Neuronal stem cell (in vitro differentiated cells): Measurements from ENCODE around the gene ZNF439.
"Not testable (repeated sequence)": the region's sequence is repeated elsewhere in the genome, so short reads cannot be mapped to it uniquely, and the experiment has no call there.

Experiments used
- DNase-seq: peaks from one replicate; pipeline ENCODE4 v3.0.0-alpha.2; 2013; ENCODE audit warnings: low spot score
- H2AFZ ChIP-seq: one replicate; pipeline ENCODE4 v1.6.1; 2013; ENCODE audit warnings: mild to moderate bottlenecking, low read length, inconsistent platforms
- H2AK5ac ChIP-seq: 2 replicates; pipeline ENCODE4 v1.6.1; 2013; ENCODE audit warnings: low read depth, mild to moderate bottlenecking, inconsistent platforms, low read length, moderate library complexity, mixed read lengths
- H2BK120ac ChIP-seq: 2 replicates; pipeline ENCODE4 v1.6.1; 2013; ENCODE audit warnings: low read depth, mild to moderate bottlenecking, inconsistent platforms, low read length, moderate library complexity, mixed read lengths
- H2BK12ac ChIP-seq: one replicate; pipeline ENCODE4 v1.6.1; 2013; ENCODE audit warnings: low read length, inconsistent platforms
- H2BK15ac ChIP-seq: 2 replicates; pipeline ENCODE4 v1.6.1; 2013; ENCODE audit warnings: mild to moderate bottlenecking, low read length, inconsistent platforms, mixed read lengths
- H2BK5ac ChIP-seq: one replicate; pipeline ENCODE4 v1.6.1; 2013; ENCODE audit warnings: inconsistent platforms, mild to moderate bottlenecking, low read length, moderate library complexity
- H3K14ac ChIP-seq: one replicate; pipeline ENCODE4 v1.6.1; 2013; ENCODE audit warnings: low read length, inconsistent platforms
- H3K18ac ChIP-seq: 2 replicates; pipeline ENCODE4 v1.6.1; 2013; ENCODE audit warnings: low read length, inconsistent platforms
- H3K23ac ChIP-seq: 2 replicates; pipeline ENCODE4 v1.6.1; 2013; ENCODE audit warnings: low read depth, mild to moderate bottlenecking, mixed read lengths, low read length, inconsistent platforms; ENCODE audit not compliant: poor library complexity
- H3K27ac ChIP-seq: replicated peaks from 3 replicates; pipeline ENCODE4 v1.5.1; 2013; ENCODE audit warnings: low read length, inconsistent platforms
- H3K27me3 ChIP-seq, 3 experiments: 2 replicates each; pipeline ENCODE4 v1.6.1; 2013; ENCODE audit warnings: low read length in 3 of 3, mild to moderate bottlenecking in 2 of 3, inconsistent platforms in 1 of 3, low read depth in 1 of 3, mixed read lengths in 1 of 3, moderate library complexity in 1 of 3; ENCODE audit not compliant: control insufficient read depth in 3 of 3, insufficient read depth in 3 of 3
- H3K36me3 ChIP-seq, 2 donors: replicated peaks in 1 of 2; 2 replicates each; pipeline ENCODE4 v1.6.1; 2013; ENCODE audit warnings: low read length in 2 of 2; ENCODE audit not compliant: control insufficient read depth in 2 of 2, insufficient read depth in 2 of 2
- H3K4ac ChIP-seq: 2 replicates; pipeline ENCODE4 v1.6.1; 2013; ENCODE audit warnings: inconsistent platforms, mild to moderate bottlenecking, low read length, moderate library complexity
- H3K4me1 ChIP-seq, 2 donors: 1 replicate in 1 of 2; 2 replicates in 1 of 2; pipeline ENCODE4 v1.6.1; 2013; ENCODE audit warnings: low read length in 2 of 2, low read depth in 1 of 2; ENCODE audit not compliant: control insufficient read depth in 2 of 2, insufficient read depth in 1 of 2
- H3K4me2 ChIP-seq: one replicate; pipeline ENCODE4 v1.6.1; 2013; ENCODE audit warnings: mild to moderate bottlenecking, low read length, inconsistent platforms; ENCODE audit not compliant: insufficient read depth, poor library complexity, severe bottlenecking
- H3K4me3 ChIP-seq, 2 donors: 2 replicates each; pipeline ENCODE4 v1.5.1; 2013; ENCODE audit warnings: low read length in 2 of 2, mild to moderate bottlenecking in 2 of 2, inconsistent platforms in 1 of 2, moderate library complexity in 1 of 2
- H3K79me1 ChIP-seq: one replicate; pipeline ENCODE4 v1.6.1; 2013; ENCODE audit warnings: low read depth, mild to moderate bottlenecking, inconsistent platforms, low read length, moderate library complexity
- H3K9ac ChIP-seq: one replicate; pipeline ENCODE4 v1.6.1; 2013; ENCODE audit warnings: mild to moderate bottlenecking, low read depth, low read length, inconsistent platforms; ENCODE audit not compliant: poor library complexity
- H3K9me3 ChIP-seq, 2 donors: replicated peaks in 1 of 2; 2 replicates each; pipeline versions ENCODE3 to v1.6.1; 2013; ENCODE audit warnings: low read length in 2 of 2, mild to moderate bottlenecking in 2 of 2, inconsistent platforms in 1 of 2, low read depth in 1 of 2, mixed read lengths in 1 of 2, moderate library complexity in 1 of 2; ENCODE audit not compliant: control insufficient read depth in 2 of 2, insufficient read depth in 1 of 2
- H4K8ac ChIP-seq: one replicate; pipeline ENCODE4 v1.6.1; 2013; ENCODE audit warnings: low read depth, mild to moderate bottlenecking, inconsistent platforms, low read length, moderate library complexity
- H4K91ac ChIP-seq: one replicate; pipeline ENCODE4 v1.6.1; 2013; ENCODE audit warnings: low read length, low read depth, mild to moderate bottlenecking, inconsistent platforms; ENCODE audit not compliant: poor library complexity
- WGBS, 2 donors: extraction: QIAGEN DNeasy Blood & Tissue Kit; methylation state at CpG; one replicate each; pipeline ENCODE4 v1.1.7; 2013; ENCODE audit warnings: missing lambda C conversion rate in 2 of 2, mixed read lengths in 1 of 2; ENCODE audit not compliant: insufficient read length in 2 of 2, insufficient replicate concordance in 1 of 2; ENCODE audit errors: extremely low coverage in 2 of 2; 5-methylcytosine and 5-hydroxymethylcytosine counted together

The ZNF439 gene

DNA sequence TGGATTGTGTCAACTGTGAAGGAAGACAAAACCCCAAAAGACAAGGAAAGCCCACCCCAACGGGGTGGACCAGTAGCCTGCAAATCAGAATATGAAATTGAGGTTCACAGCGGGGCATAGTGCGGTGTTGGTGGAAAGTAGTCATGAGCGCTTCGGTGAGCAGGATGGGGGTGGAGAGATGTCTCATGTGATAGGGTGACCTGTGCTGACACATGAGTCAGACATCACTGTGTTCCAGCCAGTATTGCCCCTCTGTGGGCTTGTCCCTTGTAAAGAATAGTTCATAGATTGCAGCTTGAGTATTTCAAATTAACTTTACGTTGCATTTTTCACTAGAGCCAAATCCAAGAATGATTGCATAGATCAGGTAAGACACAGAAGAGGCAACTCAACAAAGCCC, 46.3 kb downstream of the ZNF439 start:
- Histone ChIP-seq H3K14ac (no peak overlapping the region), H3K4ac (no peak overlapping the region), H3K4me3 (no peak overlapping the region), H3K27me3 (no peaks in the 10 kb centered on the region), H2BK12ac (no peak overlapping the region), H3K9ac (no peak overlapping the region), H3K9me3 (peaks cover 43 to 85% of the 10 kb centered on the region in 2 donors), H3K18ac (no peak overlapping the region), H3K4me2 (no peak overlapping the region), H3K79me1 (peaks cover 7% of the 10 kb centered on the region), H3K23ac (no peak overlapping the region), H2AFZ (no peak overlapping the region), H3K27ac (no peak overlapping the region), H3K36me3 (peaks cover 31 to 81% of the 10 kb centered on the region in 2 donors), H2AK5ac (no peak overlapping the region), H4K8ac (no peak overlapping the region), H4K91ac (no peak overlapping the region), H2BK120ac (no peak overlapping the region), H3K4me1 (peaks cover 0 to 7% of the 10 kb centered on the region in 2 donors), H2BK5ac (no peak overlapping the region), H2BK15ac (no peak overlapping the region)
- no CpG with 5 or more reads among the region's 6 CpGs for WGBS, 2 donors
- DNase-seq: no peak

DNA sequence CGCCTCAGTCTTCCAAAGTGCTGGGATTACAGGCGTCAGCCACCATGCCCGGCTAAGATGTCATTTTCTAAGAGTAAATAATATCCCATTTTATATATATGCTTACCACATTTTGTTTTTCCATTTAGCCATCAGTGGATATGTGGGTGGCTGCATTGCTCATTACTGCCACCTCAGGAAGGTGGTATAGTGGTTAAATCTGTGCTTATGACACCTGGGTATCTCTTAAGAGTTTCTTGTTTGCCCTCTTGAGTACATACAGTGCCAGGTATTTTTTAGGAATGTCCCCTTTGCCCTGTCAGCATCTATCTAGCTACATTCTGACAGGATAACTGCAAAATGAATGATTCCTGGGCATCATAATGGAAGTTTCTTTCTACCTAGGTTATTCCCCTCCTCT, 53.7 kb downstream of the ZNF439 start:
- Histone ChIP-seq H3K27ac (no peak overlapping the region), H3K4me3 (no peak overlapping the region), H3K23ac (no peak overlapping the region), H2BK5ac (no peak overlapping the region), H3K14ac (no peak overlapping the region), H3K18ac (no peak overlapping the region), H4K91ac (no peak overlapping the region), H3K27me3 (no peaks in the 10 kb centered on the region), H2BK12ac (no peak overlapping the region), H4K8ac (no peak overlapping the region), H2BK15ac (no peak overlapping the region), H2BK120ac (no peak overlapping the region), H3K9me3 (peaks cover 36 to 94% of the 10 kb centered on the region in 2 donors), H3K4ac (no peak overlapping the region), H3K4me1 (no peaks in the 10 kb centered on the region), H2AFZ (no peak overlapping the region), H2AK5ac (no peak overlapping the region), H3K36me3 (peaks cover 45 to 83% of the 10 kb centered on the region in 2 donors), H3K79me1 (peaks cover 2% of the 10 kb centered on the region), H3K9ac (no peak overlapping the region), H3K4me2 (no peak overlapping the region)
- no peak for DNase-seq
- no CpG with 5 or more reads among the region's 3 CpGs for WGBS, 2 donors

DNA sequence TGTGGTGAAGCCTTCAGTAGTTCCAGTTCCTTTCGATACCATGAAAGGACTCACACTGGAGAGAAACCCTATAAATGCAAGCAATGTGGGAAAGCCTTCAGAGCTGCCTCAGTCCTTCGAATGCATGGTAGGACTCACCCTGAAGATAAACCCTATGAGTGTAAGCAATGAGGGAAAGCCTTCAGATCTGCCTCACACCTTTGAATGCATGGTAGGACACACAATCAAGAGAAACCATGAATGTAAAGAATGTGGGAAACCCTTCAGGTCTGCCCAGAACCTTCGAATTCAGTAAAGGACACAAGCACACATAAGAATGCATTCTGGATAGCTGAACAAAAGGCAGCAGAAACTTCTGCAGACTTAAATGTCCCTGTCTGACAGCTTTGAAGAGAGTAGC, 57.4 kb downstream of the ZNF439 start:
- Histone ChIP-seq H2BK15ac (no peak overlapping the region), H3K9me3 (peaks cover 30 to 70% of the 10 kb centered on the region in 2 donors), H3K36me3 (peaks cover 40 to 59% of the 10 kb centered on the region in 2 donors), H3K18ac (no peak overlapping the region), H4K8ac (no peak overlapping the region), H3K79me1 (no peaks in the 10 kb centered on the region), H3K27me3 (no peaks in the 10 kb centered on the region), H3K27ac (no peak overlapping the region), H3K23ac (no peak overlapping the region), H4K91ac (no peak overlapping the region), H2BK120ac (no peak overlapping the region), H3K14ac (no peak overlapping the region), H3K4me2 (no peak overlapping the region), H3K9ac (no peak overlapping the region), H2BK5ac (no peak overlapping the region), H3K4me3 (no peak overlapping the region), H3K4ac (no peak overlapping the region), H2AFZ (no peak overlapping the region), H3K4me1 (no peaks in the 10 kb centered on the region), H2AK5ac (no peak overlapping the region), H2BK12ac (no peak overlapping the region)
- DNase-seq: no peak
- no CpG with 5 or more reads among the region's 3 CpGs for WGBS, 2 donors

DNA sequence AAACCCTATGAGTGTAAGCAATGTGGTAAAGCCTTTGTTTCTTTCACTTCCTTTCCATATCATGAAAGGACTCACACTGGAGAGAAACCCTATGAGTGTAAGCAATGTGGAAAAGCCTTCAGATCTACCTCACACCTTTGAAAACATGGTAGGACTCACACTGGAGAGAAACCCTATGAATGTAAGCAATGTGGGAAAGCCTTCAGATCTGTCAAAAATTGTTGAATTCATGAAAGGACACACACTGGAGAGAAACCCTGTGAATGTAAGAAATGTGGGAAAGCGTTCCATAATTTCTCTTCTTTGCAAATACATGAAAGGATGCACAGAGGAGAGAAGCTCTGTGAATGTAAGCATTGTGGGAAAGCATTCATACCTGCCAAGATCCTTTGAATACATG, 63.4 kb downstream of the ZNF439 start:
- not testable (repeated sequence) for H2BK5ac ChIP-seq, H2BK120ac ChIP-seq, H4K8ac ChIP-seq, H3K18ac ChIP-seq, DNase-seq, H3K4me3 ChIP-seq, H3K4ac ChIP-seq, H3K4me1 ChIP-seq, H2BK15ac ChIP-seq, H3K14ac ChIP-seq, H3K4me2 ChIP-seq, H4K91ac ChIP-seq, H3K27me3 ChIP-seq, H3K27ac ChIP-seq, H2AFZ ChIP-seq, H3K9ac ChIP-seq, H3K79me1 ChIP-seq, H3K23ac ChIP-seq, H2BK12ac ChIP-seq, H2AK5ac ChIP-seq
- peaks cover 7 to 48% of the 10 kb centered on the region in 2 donors for H3K36me3 ChIP-seq
- H3K9me3 ChIP-seq: peaks cover 16 to 58% of the 10 kb centered on the region in 2 donors
- WGBS, 2 donors: no CpG with 5 or more reads among the region's 1 CpG
